Breast epithelium (tissue), 3 donors: Measurements from ENCODE around the gene HSF4.

Source experiments
- POLR2A ChIP-seq: fragments of 450-650 bp; IDR thresholded peaks from one replicate; pipeline ENCODE4 v1.6.1; 2016; ENCODE audit warnings: antibody characterized with exemption, mild to moderate bottlenecking, moderate library complexity
- TF ChIP-seq, protein P1 (sequence below), 3 donors: fragments of 450-650 bp; IDR thresholded peaks; one replicate each; pipeline ENCODE4 v1.5.1; 2016 to 2017; ENCODE audit warnings: antibody characterized with exemption in 3 of 3, mild to moderate bottlenecking in 3 of 3, moderate library complexity in 3 of 3

DNA sequence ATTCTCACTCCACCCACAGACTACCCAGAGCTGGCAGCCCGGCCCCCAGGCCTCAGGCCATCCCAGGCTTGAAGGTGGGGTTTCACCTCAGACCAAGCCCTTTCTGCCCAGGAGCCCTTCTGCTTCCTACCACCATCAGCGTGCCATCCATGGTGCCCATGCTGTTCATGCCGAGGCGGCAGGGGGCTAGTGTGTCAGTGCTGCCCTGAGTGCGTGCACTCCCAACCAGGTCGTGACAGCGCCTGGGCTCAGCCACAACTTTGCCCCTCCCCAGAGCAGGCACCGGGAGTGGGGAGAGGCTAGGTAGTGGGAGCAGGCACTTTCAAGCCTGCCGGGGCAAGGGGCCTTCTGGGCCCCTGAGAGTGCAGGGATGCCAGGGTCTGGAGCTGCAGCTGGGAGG lies 22.2 kb upstream of the HSF4 start:
- TF ChIP-seq, protein P1, sequence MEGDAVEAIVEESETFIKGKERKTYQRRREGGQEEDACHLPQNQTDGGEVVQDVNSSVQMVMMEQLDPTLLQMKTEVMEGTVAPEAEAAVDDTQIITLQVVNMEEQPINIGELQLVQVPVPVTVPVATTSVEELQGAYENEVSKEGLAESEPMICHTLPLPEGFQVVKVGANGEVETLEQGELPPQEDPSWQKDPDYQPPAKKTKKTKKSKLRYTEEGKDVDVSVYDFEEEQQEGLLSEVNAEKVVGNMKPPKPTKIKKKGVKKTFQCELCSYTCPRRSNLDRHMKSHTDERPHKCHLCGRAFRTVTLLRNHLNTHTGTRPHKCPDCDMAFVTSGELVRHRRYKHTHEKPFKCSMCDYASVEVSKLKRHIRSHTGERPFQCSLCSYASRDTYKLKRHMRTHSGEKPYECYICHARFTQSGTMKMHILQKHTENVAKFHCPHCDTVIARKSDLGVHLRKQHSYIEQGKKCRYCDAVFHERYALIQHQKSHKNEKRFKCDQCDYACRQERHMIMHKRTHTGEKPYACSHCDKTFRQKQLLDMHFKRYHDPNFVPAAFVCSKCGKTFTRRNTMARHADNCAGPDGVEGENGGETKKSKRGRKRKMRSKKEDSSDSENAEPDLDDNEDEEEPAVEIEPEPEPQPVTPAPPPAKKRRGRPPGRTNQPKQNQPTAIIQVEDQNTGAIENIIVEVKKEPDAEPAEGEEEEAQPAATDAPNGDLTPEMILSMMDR (IDR thresholded peaks at IDR 0.05) = no peak
- no peak for TF ChIP-seq POLR2A
